GM20431 (cell line): ENCODE results near the gene TRAPPC2L.

Experiments used
- in situ Hi-C: fragments of 300-500 bp; cut with MseI, MboI; formaldehyde crosslinking; loops from one replicate; pipeline ENCODE4 v1.15.0; 2020; ENCODE audit warnings: low sequenced_read_pairs; ENCODE audit not compliant: unreplicated experiment

TRAPPC2L gene

DNA sequence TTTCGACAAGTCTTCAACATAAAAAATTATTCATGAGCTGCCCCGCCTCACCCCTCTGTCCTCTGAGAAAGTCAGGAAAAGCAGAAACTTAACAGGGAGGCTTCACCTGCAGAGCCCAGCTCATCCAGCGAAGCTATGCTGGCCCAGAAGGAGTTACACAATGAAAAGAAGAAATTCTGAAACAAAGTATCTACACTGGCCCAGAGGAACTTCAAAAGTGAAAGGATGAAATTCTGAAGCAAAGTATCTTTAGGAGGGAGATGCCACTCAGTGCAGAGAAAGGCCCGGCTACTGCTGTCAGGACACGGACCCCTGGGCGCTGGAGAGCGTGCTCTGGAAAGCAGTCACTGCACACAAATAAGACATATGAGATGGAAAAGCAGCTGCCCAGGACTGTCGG lies 1.8 kb upstream of the TRAPPC2L start:
- in situ Hi-C loops: no loop called here

DNA sequence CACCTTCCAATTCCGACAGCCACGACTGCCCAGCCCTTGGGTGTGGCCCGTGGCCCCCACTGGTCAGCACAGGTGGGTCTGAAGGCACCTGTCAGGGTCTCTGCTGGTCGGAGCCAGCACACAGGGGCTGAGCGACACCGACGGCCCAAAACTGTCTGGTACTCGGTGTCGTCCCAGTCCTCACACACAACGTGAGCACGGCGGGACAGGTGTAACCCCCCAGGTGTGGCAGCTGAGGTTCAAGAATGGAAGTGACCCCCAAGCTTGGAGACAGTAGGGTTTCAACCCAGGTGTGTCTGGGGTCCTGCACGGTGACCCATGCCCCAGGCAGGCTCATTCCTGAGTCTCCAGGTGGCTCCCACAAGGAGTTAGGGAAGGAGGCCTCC lies 1.2 kb upstream of the TRAPPC2L start:
- in situ Hi-C loops: no loop called here

GRCh38 chr16:88856122-88856827 lies 652 bp upstream of the TRAPPC2L start:
- in situ Hi-C loops: no loop called here

GRCh38 chr16:88857728-88858339 lies 907 bp downstream of the TRAPPC2L start:
- in situ Hi-C loops: no loop called here

DNA sequence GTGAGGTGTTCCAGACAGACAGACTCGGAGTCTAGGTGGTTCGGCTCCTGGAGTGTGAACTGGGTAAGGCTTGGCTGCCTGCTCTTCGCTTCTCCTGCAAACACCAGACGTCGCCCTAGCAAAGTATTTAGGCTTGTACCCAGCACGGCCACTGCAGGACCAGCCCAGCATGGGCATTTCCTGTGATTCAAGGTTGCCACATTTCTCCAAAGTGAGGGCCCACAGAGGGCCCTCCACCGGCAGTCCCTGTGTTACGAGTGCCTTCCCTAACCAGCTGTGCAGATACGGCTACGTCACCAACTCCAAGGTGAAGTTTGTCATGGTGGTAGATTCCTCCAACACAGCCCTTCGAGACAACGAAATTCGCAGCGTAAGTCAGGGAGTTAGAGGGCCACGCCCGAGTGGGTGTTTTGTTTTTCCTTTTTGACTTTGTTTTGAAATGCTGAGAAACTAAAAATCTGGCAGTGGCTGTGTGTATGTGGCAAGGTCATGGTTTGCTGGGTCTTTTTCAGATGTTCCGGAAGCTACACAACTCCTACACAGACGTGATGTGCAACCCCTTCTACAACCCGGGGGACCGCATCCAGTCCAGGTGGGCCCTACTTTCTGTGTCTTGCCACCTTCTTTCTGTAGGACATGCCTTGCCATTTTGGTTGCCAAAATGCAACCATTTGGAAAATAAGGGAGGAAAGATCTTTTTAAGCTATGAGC lies 2.6 kb downstream of the TRAPPC2L start:
- in situ Hi-C loops: no loop called here

DNA sequence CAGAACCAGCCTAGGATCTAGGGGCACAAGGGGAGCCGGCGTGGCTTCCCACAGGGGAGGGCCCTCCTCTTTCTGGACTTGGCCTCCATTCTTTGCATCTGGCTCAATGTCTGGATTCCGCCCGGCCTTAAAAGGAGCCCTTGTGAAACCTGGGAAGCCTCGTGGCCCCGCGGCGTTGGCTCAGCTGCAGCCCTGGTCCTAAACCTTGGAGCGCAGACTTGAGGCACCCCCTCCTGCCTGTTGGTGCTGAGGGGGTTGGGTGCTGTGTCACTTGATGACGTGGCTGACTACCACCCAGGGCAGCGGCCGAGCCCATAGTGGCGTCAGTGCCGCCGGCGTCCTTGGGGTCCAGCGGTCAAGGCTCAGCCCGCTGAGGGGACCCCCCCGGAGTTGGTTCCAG lies 4.4 kb downstream of the TRAPPC2L start:
- in situ Hi-C loops: no loop called here

GRCh38 chr16:88862968-88863367 lies 6.0 kb downstream of the TRAPPC2L start:
- in situ Hi-C loops: no loop called here

GRCh38 chr16:88863426-88863825 lies 6.5 kb downstream of the TRAPPC2L start:
- in situ Hi-C loops: no loop called here

DNA sequence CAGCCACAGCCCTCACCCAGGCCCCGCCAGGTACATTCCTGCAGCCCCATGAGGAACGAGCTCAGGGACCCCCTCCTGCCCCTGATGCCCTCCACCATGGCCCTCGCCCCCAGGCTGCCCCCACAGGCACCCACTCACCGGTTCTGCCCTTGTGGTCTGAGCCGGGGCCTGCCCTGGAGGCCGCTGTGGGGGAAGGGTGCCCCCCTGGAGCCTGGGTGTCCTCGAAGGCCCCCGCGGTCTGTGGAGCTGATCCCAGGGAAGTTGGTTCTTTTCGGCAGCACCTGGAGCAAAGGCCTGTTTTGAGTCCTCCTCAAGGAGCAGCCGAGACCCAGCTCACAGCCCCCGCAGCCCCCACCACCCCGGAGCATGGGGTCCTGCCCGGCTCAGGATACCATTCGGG lies 7.2 kb downstream of the TRAPPC2L start:
- in situ Hi-C loops: no loop called here

DNA sequence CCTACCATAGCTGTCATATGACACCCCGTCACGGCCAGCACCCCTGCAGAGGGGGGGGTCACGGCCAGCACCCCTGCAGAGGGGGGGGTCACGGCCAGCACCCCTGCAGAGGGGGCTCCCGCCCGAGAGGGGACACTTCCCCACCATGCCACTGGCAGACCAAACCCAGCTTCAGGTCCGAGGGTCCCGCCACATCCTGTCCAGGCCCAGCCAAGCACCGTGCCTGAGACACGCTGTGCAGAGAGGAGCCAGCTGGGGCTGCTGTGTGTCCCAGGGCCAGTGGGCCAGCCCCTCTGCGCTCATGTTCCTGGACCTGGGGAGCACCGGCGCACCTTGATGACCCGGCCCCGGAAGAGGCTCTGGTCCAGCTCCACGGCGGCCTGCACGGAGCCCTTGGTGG lies 7.6 kb downstream of the TRAPPC2L start:
- in situ Hi-C loops: no loop called here

GRCh38 chr16:88865310-88865709 lies 8.4 kb downstream of the TRAPPC2L start:
- in situ Hi-C loops: no loop called here

DNA sequence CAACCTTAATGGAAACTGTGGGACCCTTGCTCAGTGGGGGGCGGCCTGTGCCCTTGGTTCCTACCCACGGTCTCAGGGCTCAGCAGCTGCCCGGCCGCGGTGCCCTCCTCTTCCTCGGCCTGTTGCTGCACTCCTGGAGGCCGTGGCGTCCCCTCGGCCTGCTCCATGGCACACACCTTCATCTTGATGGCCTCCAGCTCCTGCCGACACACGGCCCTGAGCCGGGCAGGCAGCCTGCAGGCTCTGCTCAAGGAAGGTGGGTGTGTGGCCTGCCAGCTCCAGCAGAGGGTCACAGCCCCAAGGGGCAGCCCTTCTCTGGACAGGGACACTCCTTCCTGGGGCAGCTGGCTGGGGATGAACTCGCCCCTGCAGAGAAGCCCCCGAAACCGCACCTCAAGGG lies 8.8 kb downstream of the TRAPPC2L start:
- in situ Hi-C loops: no loop called here

DNA sequence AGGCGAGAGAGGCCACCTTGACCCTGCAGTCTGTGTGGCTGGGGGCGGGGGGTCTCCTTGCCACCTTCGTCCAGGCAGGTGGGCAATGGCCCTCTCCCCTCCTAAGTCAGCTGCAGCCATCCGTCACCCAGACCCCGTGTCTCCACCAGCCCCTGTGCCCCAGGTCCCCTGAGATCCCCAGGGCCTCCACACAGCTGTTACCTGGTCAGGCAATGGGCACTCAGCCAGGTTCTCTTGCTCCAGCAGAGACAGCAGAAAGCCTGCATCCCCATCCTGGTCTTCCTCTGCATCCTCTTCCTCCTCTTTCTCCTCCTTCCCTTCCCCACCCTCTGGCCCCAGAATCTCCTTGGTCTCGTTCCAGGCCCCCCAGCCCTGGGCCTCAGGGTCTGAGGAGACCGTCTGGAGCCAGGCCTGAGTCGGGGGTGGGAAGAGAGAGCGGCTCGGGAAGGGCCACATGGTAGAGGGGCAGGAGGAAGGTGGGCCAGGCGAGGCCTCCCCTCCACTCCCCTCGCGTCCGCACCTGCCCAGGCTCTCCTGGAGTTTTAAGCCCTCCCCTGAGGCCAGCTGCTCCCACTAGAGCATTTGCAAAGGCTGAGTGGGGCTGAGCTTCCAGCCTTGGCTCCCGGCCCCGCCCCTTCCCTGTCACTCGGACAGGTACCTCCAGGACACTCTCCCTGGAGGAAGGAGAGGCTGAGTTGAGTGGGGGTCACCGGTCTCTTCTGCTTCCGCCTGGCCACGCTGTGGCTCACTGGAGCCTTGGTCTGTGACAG lies 9.4 kb downstream of the TRAPPC2L start, which contains the start of gene PABPN1L:
Gene PABPN1L (minus strand): TSS at position 510 of the 770 bp plus-strand sequence. CDS start 54 bp downstream, at position 456.
- in situ Hi-C loops: no loop called here

DNA sequence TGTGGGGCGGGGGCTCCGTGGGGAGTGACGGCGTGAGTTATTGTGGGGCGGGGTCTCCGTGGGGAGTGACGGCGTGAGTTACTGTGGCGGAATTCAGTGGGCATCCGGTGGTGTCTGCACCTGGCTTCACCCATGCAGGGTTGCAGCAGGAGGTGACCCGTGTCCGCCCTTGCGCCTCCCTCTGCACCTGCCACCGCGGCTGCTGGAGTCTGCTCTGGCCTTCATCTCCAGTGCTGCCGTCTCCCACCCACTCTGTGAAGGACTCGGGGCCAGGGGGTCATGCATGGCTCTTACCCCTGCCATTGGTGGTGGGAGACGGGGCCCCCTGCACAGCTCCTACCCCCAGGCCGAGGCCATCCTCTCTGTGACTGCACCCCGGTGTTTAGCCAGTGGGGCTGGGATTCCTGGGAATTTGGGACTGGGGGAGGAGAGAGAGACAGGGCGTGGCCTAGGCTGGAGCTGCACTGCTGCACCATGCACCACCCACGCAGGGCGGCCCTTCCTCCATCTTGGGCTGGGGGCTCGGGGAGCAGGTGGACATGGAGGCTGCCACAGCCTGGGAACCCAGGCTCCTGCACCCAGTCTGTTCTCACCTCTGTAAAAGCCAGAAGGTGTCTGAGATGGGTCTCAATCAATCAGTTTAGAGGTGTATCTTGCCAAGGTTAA lies 10.8 kb downstream of the TRAPPC2L start:
- in situ Hi-C loops: no loop called here

DNA sequence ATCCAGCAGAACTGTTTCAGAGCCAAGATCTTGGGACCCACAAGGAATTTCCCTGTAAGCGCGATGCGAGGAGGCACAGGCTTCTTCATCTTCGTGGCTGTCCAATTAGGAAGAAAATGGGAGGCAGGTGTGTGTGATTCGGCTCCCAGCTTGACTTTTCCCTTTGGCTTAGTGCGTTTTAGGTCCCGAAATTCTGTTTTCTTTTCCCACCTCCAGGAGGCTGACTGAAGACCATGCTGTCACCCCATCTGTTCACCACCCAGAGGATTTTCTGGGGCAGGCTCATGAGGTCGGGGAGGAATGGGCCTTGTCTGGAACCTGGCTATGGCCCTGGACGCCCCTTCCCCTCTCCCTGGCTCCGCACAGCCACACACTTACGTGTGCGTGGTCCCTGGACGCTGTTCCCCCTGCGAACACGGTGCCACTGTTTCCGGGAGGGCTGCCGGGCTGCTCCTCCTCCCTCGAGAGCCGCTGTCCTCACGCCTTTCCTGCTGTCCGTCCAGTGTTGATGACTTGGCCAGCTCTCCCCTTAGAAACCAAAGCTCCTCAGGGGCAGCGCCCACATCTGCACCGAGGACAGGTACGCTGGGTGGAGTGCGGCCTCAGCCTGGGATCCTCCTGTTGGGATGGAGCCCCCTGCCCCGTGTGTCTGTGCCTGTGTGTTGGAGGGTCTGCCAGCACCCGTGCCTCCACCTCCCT lies 12.2 kb downstream of the TRAPPC2L start:
- in situ Hi-C loops: no loop called here

GRCh38 chr16:88869673-88869980 lies 12.7 kb downstream of the TRAPPC2L start:
- in situ Hi-C loops: no loop called here

DNA sequence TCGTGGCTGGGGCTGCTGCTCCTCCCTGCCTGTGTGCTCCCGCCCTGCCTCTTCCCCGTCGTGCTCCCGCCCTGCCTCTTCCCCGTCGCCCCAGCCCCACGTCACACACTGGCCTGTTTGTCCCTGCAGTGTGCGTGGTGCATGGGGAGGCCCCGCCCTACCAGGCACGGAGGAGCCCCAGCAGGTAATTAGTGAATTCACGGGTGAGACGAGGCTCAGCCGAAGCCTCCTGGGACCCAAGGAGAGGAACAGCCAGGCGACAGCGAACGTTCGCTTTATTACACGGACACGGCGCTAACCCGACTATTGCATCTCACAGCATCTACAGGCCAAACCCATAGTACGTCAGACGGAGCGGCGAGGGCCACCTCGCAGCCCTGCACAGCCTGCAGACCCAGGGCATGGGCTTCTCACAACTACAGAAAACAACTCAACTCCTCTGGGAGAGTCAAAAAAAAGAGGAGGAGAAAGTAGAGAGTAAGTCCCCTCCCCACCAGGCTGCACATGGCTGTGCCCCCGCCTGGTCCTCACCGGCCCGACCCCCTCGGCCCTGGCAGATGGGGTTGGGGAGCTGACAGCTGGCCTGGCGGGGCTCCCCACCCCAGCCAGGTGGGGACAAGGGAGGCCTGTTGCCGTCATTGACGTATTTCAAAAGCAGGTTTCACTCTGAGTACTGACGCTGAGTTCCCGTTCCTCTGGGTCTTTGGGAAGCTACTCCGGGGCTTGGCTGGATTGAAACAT lies 13.9 kb downstream of the TRAPPC2L start:
- in situ Hi-C loops: no loop called here

DNA sequence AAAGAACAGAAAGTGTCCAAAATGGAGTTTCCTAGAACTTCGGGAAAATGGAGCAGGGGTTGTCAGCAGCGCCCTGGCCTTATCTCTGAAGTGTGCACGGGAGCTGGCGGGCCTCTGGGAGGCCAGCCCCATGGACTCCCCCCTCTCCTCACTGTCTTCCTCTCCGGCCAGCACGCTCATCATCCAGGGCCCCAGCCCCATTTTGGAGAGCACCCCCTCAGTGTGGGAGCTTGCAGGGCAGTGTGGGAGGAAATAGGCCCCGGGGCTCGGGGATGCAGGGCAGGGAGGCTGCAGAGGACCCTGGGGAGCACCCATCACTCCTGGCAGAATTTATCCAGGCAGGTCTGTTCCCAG lies 14.4 kb downstream of the TRAPPC2L start:
- in situ Hi-C loops: no loop called here
